Measurements from ENCODE around the gene KCND2.

DNA sequence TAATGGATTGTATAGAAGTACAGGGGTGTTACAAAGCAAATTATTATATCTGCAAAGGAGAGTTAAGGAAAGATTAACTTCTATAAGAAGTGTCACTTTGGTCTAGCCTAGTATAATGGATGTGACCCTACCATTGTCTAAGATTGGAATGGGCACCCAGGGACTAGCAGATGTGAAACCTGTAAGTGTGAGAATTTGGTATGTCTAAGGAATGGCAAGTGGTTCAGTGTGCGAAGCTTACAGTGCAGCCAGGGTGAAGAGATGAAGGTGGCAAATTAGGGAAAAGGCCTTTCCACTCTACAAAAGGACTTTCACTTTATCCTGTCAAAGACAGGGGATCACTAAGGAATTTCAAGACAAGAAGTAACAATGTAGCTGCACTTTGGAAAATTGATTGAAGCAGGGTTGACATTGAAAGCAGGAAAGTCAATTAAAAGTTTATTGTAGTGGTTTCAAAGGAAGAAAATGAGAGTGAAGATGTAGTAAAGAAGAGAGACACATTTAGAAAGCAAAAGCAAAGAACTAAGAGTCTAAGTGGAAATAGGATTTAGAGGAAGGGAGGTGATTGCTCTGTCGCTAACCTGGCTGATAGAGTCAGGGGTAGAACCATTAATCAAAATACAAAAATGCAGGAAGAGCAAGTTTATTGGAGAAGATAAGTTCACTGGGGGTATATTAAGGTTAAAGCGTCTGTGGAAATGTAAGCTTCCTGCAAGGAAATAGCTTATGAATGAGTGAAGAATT, 47.4 kb downstream of the KCND2 start:
- no peak for TF ChIP-seq TAF1 (IDR thresholded peaks at IDR 0.05; ENCODE audit: borderline replicate concordance, insufficient read depth, low read length)
- no peak for TF ChIP-seq POLR2AphosphoS5 (IDR thresholded peaks at IDR 0.05; ENCODE audit: low read depth, low read length)
- TF ChIP-seq SIN3A (IDR thresholded peaks at IDR 0.05; ENCODE audit: borderline replicate concordance, insufficient read depth, low read length) = no peak
- no peak for TF ChIP-seq FOXP2 (optimal IDR thresholded peaks at IDR 0.05; ENCODE audit: borderline replicate concordance, extremely low read depth, extremely low read length, insufficient read depth)
- TF ChIP-seq, protein P1, sequence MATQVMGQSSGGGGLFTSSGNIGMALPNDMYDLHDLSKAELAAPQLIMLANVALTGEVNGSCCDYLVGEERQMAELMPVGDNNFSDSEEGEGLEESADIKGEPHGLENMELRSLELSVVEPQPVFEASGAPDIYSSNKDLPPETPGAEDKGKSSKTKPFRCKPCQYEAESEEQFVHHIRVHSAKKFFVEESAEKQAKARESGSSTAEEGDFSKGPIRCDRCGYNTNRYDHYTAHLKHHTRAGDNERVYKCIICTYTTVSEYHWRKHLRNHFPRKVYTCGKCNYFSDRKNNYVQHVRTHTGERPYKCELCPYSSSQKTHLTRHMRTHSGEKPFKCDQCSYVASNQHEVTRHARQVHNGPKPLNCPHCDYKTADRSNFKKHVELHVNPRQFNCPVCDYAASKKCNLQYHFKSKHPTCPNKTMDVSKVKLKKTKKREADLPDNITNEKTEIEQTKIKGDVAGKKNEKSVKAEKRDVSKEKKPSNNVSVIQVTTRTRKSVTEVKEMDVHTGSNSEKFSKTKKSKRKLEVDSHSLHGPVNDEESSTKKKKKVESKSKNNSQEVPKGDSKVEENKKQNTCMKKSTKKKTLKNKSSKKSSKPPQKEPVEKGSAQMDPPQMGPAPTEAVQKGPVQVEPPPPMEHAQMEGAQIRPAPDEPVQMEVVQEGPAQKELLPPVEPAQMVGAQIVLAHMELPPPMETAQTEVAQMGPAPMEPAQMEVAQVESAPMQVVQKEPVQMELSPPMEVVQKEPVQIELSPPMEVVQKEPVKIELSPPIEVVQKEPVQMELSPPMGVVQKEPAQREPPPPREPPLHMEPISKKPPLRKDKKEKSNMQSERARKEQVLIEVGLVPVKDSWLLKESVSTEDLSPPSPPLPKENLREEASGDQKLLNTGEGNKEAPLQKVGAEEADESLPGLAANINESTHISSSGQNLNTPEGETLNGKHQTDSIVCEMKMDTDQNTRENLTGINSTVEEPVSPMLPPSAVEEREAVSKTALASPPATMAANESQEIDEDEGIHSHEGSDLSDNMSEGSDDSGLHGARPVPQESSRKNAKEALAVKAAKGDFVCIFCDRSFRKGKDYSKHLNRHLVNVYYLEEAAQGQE (IDR thresholded peaks at IDR 0.05; ENCODE audit: insufficient read depth in 1 of 2, low read depth in 2 of 2, low read length in 2 of 2) = no peak

Measured in PFSK-1 (cell line).